GM19397 (cell line): ENCODE results near the gene TRABD2B.

Source experiments
- ATAC-seq: cut with Tn5 transposase; IDR thresholded peaks from one replicate; pipeline ENCODE4 v1.9.1; 2021; ENCODE audit warnings: mild to moderate bottlenecking, moderate library complexity; ENCODE audit not compliant: unreplicated experiment

The TRABD2B gene

GRCh38 chr1:47914218-47914938, 82.8 kb downstream of the TRABD2B start:
- ATAC-seq: no peak

- no peak for ATAC-seq
These were observed 83.9 kb downstream of the TRABD2B start for GRCh38 chr1:47913225-47913823.

GRCh38 chr1:47912756-47913155, 84.4 kb downstream of the TRABD2B start:
- ATAC-seq: no peak

DNA sequence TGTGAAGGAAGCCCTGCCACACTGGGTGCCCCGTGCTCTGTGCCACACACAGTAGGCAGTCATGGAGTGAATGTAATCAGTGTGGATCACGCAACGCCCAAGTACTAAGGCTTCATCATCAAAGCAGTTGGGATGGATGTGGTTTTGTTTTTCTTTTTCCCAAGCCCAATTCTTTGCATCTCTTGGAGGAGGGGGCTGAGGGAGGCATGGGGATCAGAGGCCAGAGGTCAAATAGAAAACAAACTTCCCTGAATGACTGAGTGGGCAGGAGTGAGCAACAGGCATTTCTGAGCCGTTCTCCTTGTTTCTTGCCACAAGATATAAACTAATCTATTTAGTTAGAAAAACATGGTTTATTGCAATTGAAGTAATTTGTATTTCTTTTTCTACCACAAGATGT, 85.3 kb downstream of the TRABD2B start:
- no peak for ATAC-seq

- ATAC-seq: no peak
These were observed 85.8 kb downstream of the TRABD2B start for GRCh38 chr1:47911424-47911823.

DNA sequence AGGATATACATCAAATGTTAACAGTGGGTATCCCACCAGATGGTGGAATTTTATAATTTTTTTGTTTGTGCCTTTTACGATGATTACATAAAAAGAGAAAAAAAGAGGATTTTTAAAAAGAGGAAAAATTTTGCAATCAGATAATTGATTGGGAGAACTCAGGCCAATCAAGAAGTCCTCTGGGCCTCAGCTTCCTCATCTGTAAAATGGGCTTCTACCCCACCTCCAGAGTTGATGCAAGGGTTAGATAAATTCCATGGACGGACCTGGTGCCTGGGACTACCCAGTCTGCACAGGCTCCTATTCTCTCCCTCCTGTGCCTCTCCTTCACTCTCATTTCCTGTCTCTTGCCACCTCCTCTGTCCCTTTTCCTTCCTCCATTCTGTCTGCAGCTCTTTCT, 88.9 kb downstream of the TRABD2B start:
- ATAC-seq: no peak

DNA sequence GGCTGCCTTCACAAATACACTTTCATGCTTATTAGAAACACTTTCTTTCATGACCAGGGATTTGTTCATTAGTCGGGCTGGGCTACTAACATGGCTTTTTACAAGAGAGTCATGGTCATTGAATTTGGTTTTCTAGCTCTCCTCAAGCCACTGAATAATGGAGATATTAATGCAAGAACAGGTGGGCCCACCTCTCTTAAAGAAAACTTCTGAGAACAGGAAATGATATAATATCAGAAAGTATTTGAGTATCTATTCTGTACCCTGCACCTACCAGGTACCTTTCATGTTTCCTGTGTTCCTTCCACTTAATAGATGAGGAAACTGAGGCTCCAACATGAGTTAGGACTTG, 90.0 kb downstream of the TRABD2B start:
- no peak for ATAC-seq

GRCh38 chr1:47906527-47907176, 90.5 kb downstream of the TRABD2B start:
- ATAC-seq: no peak

GRCh38 chr1:47906009-47906432, 91.2 kb downstream of the TRABD2B start:
- no peak for ATAC-seq

GRCh38 chr1:47903723-47904122, 93.5 kb downstream of the TRABD2B start:
- no peak for ATAC-seq

DNA sequence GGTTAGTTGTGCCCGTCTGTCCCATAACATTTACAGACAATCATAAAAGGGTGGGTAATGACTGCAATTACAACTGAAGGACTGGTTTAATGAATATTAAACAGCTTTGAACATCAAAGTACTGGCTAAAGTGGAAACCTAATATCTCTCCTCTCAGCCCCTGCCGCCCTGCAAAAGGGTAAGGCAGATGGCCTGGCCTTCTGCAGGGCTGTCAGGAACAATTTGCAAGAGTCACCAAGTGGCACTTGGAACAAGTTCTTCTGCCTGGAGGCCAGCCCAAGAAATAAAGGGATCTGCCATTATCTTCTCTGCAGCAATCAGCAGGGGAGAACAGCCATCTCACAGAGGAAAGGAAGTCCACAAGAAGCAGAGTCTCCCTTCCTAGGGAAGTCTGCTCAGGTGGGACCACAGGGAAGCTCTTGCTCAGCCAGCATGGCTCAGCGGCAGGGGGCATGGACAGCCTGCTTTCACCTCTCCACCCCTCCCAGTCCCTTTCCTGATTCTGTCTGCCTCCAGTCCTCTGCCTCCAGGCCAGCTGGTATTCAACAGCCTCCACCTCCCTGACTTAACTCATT, 96.1 kb downstream of the TRABD2B start:
- no peak for ATAC-seq

DNA sequence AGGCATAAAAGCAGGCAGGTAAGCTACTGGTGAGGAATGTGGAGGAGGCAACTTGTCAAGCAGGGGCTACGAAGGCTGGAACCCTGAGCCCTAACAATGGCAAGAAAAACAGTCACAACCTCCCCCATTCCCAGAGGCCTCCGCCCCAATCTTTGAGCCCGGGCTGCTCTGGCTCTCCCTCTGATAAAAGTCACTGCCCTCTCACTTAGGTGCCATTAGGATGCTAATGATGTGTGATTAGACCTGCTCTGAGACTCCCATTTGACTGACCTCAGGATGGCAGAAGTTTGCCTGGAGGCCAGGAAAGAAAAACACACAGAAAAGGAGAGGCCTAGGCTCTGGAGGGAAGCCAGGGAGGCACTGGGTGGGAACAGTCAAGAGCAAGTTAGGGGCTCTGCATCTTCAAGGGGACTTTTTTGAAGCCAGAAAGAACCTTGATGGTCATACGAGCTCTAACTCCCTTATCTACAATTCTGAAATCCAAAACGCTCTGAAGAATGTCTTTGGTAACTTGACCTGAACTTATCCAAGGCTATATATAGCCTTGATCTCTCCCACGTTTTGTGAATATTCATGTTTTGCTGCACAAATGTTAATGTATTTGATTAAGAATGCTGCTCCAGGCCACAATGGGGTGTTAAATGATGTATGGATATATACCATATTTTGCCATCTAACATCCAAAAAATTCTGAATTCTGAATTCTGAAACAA, 98.9 kb downstream of the TRABD2B start:
- ATAC-seq: no peak

DNA sequence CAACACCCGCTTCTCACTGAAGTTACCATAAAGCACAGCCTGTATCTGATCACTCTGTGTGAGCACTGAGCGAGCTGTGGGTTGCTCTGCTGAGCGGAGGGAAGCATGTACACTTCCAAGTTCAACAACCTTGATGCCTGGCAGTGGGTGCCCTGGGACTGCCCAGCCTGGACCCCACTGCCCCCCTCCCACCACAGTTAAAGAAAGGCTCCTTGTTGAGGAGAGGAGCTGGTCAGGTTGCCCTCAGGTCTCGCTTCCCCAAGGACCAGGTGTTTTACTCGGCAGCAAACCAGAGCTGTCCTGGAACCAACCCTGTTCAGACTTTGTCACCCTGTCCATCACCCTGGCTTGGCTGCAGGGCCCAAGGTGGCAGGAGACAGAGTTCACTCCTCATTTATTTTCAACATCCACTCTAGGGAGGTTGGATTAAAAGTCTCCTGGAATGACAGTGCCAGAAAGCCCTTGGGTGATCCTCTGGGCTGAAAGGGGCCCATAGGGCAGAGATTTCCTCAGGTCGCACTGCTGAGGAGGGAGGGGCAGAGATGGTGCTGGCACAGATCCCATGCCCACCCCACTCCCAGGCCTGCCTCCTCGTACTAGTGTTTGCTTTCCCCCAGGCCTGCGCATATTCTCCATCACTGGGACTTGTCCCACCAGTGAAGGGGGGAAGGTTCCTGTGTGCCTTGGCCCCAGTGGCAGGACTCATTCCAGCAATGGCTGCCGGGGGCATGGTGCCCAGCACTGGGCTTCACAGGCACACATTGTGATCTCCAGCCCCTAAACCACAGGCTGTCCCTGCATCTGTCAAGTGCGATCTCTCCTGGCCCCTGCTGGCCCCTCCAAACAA, 101.7 kb downstream of the TRABD2B start:
- no peak for ATAC-seq

DNA sequence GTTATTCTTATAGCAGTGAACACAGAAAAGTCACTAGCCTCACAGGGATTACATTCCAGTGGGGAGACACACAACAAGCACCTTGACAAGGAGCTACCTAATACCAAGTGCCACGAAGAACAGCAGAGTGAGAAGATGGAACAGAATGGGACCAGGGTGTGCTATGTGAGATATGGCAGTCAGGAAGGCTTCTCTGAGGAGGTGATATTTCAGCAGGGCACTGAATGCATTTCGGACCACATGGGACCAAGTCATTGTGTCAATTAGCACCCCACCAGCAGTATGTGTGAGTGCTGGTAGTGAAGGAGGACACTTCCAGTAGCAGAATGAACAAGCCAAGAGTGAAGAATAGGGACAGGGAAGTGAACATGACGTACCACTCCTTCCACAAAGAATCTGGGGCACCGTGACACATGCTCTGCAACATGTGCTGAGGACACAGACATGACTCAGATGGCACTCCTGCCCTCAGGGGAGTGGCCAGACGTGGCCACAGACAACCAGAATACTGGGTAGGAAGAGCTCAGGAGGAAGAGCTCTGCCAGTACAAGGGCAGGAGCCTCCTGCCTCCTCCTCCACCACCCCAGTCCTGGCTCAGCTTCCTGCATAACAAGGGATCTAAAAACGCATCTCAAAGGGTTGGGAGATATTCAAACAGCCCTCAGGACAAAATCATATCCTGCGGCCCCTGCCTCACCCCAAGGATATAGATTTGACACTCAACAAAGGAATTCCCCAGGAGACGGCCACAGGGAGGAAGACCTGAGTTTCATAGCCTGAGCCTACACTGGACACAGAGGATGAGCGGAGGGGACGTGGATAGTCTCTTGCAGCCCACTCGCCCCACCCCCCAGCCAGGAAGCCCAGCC, 102.5 kb downstream of the TRABD2B start:
- no peak for ATAC-seq

GRCh38 chr1:47893412-47893811, 103.8 kb downstream of the TRABD2B start:
- no peak for ATAC-seq

GRCh38 chr1:47890779-47891178, 106.4 kb downstream of the TRABD2B start:
- no peak for ATAC-seq

DNA sequence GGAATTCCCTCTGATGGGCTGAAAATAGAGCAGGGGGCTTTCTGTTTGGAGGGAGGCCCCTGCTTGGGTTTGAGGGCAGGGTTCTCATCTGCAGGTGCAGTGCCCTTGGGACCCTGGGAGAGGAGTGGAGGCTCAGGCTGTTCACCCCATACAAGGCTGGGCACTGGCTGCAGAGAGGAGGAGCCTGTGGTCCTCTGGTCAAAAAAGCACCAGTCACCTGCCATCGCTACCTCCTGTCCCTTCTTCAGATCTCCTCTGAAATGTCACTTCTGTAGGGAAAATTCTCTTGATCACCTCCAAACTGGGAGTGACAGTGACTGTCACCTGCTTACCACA, 108.9 kb downstream of the TRABD2B start:
- no peak for ATAC-seq

DNA sequence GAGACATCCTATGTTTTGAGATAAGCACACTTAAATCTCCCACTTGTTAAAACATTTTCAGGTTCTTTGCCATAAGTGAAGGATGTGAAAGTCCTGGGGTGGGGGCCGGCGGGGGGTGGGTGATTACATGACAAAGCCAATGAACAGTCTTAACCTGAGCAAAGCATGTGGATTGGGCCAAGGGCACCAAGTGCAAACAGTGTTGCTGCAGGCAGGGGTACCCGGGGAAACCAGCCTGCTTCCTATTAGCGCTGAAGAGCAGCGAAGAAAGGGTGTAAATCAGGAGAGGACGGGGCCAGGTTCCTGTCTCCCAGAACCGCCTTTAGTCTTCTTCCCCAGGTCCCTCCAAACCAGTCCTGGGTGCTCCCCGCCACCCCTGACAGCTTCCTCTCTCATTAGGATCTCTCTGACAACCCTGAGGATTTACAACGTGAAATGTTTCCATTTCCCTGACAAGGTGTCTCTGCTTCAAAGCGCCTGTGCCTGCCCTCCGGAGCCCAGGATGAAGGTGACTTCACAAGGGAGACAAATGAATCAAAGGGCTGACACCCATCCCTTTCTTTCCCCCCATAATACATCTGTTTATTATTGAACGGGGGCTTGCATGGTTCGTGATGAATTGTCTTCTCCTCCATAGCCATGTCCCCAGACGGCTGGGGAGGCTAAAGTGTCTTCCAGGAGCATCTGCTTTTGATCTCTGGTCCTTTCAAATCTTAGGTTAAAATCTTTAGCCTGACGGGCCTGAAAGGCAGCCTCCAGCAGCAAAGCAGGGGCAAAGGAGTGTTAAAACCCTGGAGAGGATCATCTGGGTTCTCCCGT, 109.5 kb downstream of the TRABD2B start:
- no peak for ATAC-seq

DNA sequence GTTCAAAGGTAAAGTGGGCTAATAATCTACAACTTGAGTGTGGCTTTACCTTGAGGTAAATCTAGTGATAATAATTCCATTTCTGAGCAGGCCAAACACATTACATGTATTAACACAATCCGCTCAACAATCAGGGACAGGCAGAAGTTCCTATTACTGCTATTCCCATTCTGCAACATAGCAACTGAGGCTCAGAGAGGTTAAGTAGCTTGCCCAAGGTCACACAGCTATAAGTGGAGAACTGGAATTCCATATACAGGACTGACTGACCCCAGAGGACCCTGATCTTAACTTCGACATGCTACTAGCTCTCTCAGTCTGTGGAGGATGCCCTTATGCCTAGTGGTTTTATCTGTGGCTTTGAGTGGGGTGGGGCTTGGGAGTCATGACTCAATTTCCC, 110.1 kb downstream of the TRABD2B start:
- ATAC-seq: no peak
